GM18909 (cell line): ENCODE results near the gene SCUBE1.

Experiments used
- ATAC-seq: cut with Tn5 transposase; IDR thresholded peaks from one replicate; pipeline ENCODE4 v1.9.1; 2021; ENCODE audit warnings: mild to moderate bottlenecking; ENCODE audit not compliant: unreplicated experiment, poor library complexity

The SCUBE1 gene

DNA sequence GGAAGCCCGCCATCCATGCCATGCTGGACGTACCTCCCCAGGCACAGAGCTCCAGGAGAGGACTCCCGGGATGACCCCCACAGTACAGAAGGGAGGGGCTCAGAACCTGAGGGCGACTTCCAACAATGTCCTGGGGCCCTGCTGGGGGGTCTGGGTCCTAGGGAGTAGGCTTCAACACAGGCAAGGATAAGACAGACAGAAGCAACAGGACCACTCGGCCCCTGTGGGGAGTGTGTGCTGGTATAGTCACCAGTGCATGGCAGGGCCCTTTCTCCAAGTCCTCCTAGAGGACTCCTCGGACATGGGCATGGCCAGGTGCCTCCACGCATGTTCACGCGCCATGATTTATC is 173.1 kb downstream of the SCUBE1 start:
- ATAC-seq = no peak

GRCh38 chr22:43169310-43170130 is 173.7 kb downstream of the SCUBE1 start:
- ATAC-seq = no peak

GRCh38 chr22:43168471-43169309 is 174.5 kb downstream of the SCUBE1 start:
- ATAC-seq = no peak

DNA sequence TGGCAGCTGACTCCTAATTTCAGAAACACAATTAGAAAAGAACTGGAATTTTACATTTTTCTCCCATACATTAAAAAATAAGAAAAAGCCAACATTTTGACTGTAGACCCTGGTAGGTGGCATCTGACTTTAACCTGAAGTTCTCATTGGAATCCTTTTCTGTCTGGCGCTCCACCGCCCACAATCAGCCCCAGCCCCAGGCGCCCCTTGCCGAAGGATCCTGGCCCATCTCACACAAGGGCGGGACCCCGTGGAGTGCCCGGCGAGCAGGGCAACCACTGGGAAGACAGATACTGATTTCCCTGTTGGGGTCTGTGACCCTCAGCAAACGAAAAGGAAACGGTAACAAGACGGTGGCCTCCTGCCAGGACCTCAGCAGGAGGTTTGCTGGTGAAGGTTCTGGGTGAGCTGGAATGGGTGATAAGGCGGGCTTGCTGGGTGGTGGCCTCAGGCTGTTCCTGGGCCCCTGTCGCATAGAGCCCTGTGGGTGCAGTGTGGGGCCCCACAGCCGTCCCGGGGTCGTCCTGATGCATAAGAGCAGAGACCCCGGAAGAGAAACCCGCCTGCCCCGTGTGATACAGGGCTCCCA is 176.1 kb downstream of the SCUBE1 start:
- ATAC-seq = no peak

GRCh38 chr22:43166132-43166930 is 176.8 kb downstream of the SCUBE1 start:
- no peak for ATAC-seq

GRCh38 chr22:43164636-43165035 is 178.5 kb downstream of the SCUBE1 start:
- no peak for ATAC-seq

DNA sequence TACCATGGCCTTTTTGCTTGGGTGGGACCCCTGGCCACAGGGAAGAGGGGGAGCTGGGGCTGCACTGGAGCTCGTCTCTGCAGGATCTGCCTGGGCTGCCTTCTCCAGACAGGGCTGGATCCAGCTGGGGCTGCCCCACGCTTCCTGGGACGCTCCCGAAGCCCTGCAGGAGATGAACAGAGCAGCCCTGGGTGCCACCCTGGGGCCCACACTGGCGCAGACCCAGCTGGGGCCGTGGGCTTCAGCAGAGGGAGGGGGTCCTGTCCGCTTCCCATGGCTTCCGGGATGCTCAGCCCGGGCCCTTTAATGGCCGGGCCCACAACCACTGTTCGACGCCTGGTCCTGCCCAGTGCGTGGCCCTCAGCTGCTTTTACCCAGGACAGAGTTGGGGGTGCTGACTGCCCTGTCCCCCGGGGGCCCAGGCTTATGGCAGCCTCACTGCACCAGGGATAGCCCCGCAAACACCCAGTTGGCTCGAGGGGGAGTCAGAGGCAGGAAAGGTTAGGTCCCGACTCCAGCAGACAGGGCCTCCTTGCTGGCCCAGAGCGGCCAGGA is 179.9 kb downstream of the SCUBE1 start:
- ATAC-seq = no peak

DNA sequence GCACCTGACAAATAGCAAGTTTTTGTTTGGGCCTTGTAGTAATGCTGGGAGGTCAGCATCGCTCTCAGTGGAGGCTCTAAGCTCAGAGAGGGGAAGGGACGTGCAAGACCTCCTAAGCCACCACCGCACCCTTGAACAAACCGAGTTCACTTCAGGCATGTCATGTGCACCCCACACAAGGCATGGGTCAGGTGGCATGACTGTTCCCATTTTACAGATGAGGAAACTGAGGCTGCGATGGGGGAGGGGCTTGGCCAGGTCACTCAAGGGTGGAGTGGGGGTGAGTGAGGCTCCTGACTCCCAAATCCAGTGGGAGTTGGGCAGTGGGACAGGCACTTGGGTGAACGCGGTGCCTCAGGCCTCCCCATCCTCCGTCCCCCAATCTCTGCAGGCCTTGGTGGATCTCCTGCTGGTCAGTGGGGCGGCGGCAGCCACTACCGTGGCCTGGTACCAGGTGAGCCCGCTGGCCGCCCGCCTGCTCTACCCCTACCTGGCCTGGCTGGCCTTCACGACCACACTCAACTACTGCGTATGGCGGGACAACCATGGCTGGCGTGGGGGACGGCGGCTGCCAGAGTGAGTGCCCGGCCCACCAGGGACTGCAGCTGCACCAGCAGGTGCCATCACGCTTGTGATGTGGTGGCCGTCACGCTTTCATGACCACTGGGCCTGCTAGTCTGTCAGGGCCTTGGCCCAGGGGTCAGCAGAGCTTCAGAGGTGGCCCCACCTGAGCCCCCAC is 180.6 kb downstream of the SCUBE1 start:
- ATAC-seq = no peak

DNA sequence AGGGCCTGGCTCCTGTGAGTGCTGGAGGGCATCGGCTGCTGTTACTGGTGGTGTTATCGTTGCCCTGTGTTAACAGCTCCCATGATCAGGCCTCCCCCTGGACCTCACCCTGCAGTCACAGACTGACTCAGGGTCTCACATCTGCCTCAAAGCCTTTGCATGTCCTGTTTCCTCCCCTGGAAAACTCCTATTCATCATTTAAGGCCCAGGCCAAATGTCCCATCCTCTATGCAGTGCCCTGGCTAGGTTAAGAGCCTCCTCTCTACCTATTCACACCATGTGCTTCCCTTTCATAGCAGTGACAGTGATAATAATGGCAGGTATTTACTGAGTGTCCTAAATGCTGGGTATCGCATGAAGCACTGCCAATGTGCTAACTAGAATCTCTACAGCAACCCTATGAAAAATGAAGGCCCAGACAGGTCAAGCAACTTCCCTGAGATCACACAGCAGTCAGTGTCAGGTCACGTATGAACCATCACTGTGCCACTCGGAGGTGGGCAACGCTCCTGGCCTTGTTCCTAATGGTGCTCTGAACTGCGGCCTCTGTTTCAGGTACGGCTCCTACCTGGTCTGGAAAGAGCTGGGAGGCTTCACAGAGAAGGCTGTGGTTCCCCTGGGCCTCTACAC is 182.6 kb downstream of the SCUBE1 start:
- no peak for ATAC-seq

- no peak for ATAC-seq
These were observed 183.5 kb downstream of the SCUBE1 start for GRCh38 chr22:43159484-43160178.

DNA sequence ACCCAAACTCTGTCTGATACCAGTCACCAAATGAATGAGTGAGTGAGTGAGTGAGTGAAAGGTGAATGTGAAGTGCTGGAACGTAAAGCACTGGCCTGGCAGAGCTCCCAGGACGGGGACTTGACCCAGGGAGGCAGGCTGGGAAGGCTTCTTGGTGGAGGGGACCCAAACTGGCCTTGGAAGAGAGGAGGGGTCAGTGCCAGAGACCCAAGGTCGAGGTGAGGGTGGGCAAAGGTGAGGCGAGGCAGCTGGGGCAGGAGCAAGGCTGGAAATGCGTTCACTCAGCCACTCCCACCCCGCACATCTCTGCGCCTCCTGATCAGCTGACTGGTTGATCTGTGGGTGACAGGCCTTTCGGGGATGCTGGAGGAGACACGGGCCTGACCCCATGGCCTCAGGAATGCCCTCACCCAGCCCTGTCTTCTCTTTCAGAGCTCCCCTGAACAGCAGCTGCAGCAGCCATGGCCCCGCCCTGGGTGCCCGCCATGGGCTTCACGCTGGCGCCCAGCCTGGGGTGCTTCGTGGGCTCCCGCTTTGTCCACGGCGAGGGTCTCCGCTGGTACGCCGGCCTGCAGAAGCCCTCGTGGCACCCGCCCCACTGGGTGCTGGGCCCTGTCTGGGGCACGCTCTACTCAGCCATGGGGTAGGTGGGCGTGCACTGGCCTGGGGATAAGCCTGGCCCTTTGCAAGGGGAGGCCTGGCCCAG is 184.2 kb downstream of the SCUBE1 start:
- no peak for ATAC-seq

- ATAC-seq = no peak
These were observed 185.2 kb downstream of the SCUBE1 start for GRCh38 chr22:43157874-43158546.

GRCh38 chr22:43156413-43156812 is 186.8 kb downstream of the SCUBE1 start:
- ATAC-seq = no peak

GRCh38 chr22:43155789-43156188 is 187.4 kb downstream of the SCUBE1 start:
- no peak for ATAC-seq

DNA sequence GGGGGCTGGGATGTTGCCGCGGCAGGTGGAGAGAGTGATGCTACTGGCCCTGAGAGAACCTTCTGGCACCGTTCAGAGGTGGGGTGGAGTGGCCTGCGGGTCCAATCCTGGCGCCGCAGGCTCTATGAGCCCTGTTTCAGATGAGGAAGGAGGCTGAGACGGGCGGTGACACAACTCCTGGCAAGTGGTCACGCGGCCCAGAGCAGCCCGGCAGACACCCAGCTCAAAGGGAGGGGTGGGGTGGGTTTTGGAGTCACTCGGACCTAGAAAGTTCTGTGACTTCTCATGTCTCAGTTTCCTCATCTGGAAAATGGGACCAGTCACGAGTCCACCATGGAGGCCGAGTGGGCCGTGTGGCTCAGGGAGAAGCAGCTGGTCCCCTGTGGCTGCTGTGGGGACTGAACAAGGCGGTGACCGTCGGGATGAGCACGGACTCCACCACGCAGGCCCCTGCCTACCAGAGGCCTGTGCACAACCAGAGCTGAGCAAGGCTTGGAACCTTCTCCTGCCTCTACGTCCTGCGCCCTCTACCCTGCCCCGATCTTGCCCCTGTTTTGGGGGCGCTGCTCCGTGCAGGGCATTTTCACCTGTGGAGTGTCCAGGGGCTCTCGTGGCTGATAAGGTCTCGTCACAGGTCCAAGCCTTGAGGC is 188.2 kb downstream of the SCUBE1 start:
- no peak for ATAC-seq

- ATAC-seq = no peak
These were observed 189.3 kb downstream of the SCUBE1 start for GRCh38 chr22:43153899-43154298.
